Aorta (tissue), 5 donors: ENCODE results near the gene SEPTIN12. TPM values are rescaled to one million over a fixed set of nuclear protein-coding genes. Genes with fewer than 3 reads are reported as not detected.
A peak's percentile ranks its signal among the peaks of the same experiment; 100 is the strongest.

Experiments used
- ATAC-seq: fragments of 200-7000 bp; cut with Tn5 transposase; one replicate; pipeline ENCODE4 v1.9.1; 2022; ENCODE audit warnings: moderate library complexity; ENCODE audit not compliant: low FRiP score
- DNase-seq, 2 donors: peaks; one replicate each; pipeline ENCODE4 v3.0.0-alpha.2; 2020
- H3K27ac ChIP-seq, 2 donors: one replicate each; pipeline ENCODE4 v1.5.1; 2013; ENCODE audit warnings: low read length in 2 of 2, mild to moderate bottlenecking in 2 of 2, moderate library complexity in 2 of 2, control low read depth in 1 of 2, inconsistent platforms in 1 of 2, low read depth in 1 of 2
- H3K27me3 ChIP-seq, 2 donors: one replicate each; pipeline ENCODE4 v1.6.1; 2013; ENCODE audit warnings: control low read depth in 1 of 2, low read length in 1 of 2, mild to moderate bottlenecking in 1 of 2, moderate library complexity in 1 of 2; ENCODE audit not compliant: insufficient read depth in 2 of 2, control insufficient read depth in 1 of 2
- H3K36me3 ChIP-seq, 2 donors: one replicate each; pipeline ENCODE4 v1.6.1; 2013; ENCODE audit warnings: control low read depth in 1 of 2, low read length in 1 of 2, mild to moderate bottlenecking in 1 of 2; ENCODE audit not compliant: insufficient read depth in 2 of 2, control insufficient read depth in 1 of 2
- H3K4me1 ChIP-seq, 2 donors: one replicate each; pipeline ENCODE4 v1.6.1; 2013; ENCODE audit warnings: low read length in 2 of 2, control low read depth in 1 of 2, mild to moderate bottlenecking in 1 of 2, moderate library complexity in 1 of 2; ENCODE audit not compliant: insufficient read depth in 2 of 2, control insufficient read depth in 1 of 2
- H3K4me3 ChIP-seq, 2 donors: one replicate each; pipeline ENCODE4 v1.5.1; 2013; ENCODE audit warnings: low read length in 2 of 2, control low read depth in 1 of 2, mild to moderate bottlenecking in 1 of 2
- H3K9me3 ChIP-seq: one replicate; pipeline ENCODE4 v1.6.1; 2013; ENCODE audit warnings: mild to moderate bottlenecking, low read length; ENCODE audit not compliant: control insufficient read depth
- WGBS, 2 donors: extraction: QIAGEN DNeasy Blood & Tissue Kit; methylation state at CpG; one replicate each; pipeline ENCODE4 v1.1.7; 2013; 5-methylcytosine and 5-hydroxymethylcytosine counted together
- intact Hi-C, 2 donors: fragments of 100-400 bp; cut with DNase I; formaldehyde crosslinking; loops; one replicate each; pipeline versions ENCODE4 v1.14.2 to v1.15.0; 2022
- polyA plus RNA-seq, 2 donors: library from polyadenylated mRNA; stranded (reverse); fragments of 200-250 nt; gene quantifications; one replicate each; pipeline ENCODE4 v1.2.3, GENCODE V29; 2013
- total RNA-seq, 2 donors: library from RNA; stranded (reverse); fragmentation: NEBNext Ultra II Directional; extraction: Animal tissue kit (Norgen Biotek cat#: 25700); gene quantifications; one replicate each; pipeline ENCODE4 v1.2.1, GENCODE V29; 2021
- donor health status: healthy with polysubstance abuse.
- donor health status: Bipolar disorder and iron deficiency.
- donor health status: DM: no; HTN: no; CAD: no.
- donor health status: DM: no; HTN: no; CAD: no.
- donor health status: DM: yes; HTN: yes; CAD: no.

Gene SEPTIN12
- total and polyA plus RNA-seq, 4 donors: not detected

GRCh38 chr16:4778050-4778392 is 10.1 kb downstream of the SEPTIN12 start:
- H3K27ac ChIP-seq: no peak overlapping the region
- 87 to 89% methylated on average over 5 of the region's 5 CpGs for WGBS, 2 donors
- ATAC-seq: no peak

GRCh38 chr16:4777339-4778049 is 10.7 kb downstream of the SEPTIN12 start:
- ATAC-seq (no peak), DNase-seq (no peak)
- intact Hi-C loops: no loop called here
- Histone ChIP-seq H3K27me3 (no peaks in the 10 kb centered on the region), H3K9me3 (no peaks in the 10 kb centered on the region), H3K4me3 (no peak overlapping the region), H3K36me3 (no peaks in the 10 kb centered on the region), H3K27ac (no peak overlapping the region), H3K4me1 (no peaks in the 10 kb centered on the region)
- 83 to 86% methylated on average over 17 of the region's 17 CpGs for WGBS, 2 donors

More at GRCh38 chr16:4778050-4778392, 10.1 kb downstream of the SEPTIN12 start:
- Histone ChIP-seq H3K4me3 (no peak overlapping the region), H3K36me3 (no peaks in the 10 kb centered on the region), H3K27me3 (no peaks in the 10 kb centered on the region), H3K9me3 (no peaks in the 10 kb centered on the region), H3K4me1 (no peaks in the 10 kb centered on the region)
- intact Hi-C loops: no loop called here
- DNase-seq: no peak

GRCh38 chr16:4776141-4776705 is 11.9 kb downstream of the SEPTIN12 start:
- no peaks in the 10 kb centered on the region for H3K9me3 ChIP-seq
- WGBS, 2 donors: 86 to 90% methylated on average over 2 of the region's 2 CpGs
- H3K4me3 ChIP-seq: no peak overlapping the region
- intact Hi-C loops: no loop called here
- DNase-seq (no peak), ATAC-seq (no peak)
- no peaks in the 10 kb centered on the region for H3K36me3 ChIP-seq
- no peak overlapping the region for H3K27ac ChIP-seq
- H3K4me1 ChIP-seq: no peaks in the 10 kb centered on the region
- no peaks in the 10 kb centered on the region for H3K27me3 ChIP-seq

- DNase-seq (no peak), ATAC-seq (no peak)
- Histone ChIP-seq H3K9me3 (no peaks in the 10 kb centered on the region), H3K4me1 (no peaks in the 10 kb centered on the region), H3K27ac (no peak overlapping the region), H3K36me3 (no peaks in the 10 kb centered on the region), H3K27me3 (no peaks in the 10 kb centered on the region), H3K4me3 (no peak overlapping the region)
- WGBS, 2 donors: 80 to 85% methylated on average over 8 to 13 of the region's 13 CpGs
- intact Hi-C loops: no loop called here
Observed at GRCh38 chr16:4775005-4775404, 13.1 kb downstream of the SEPTIN12 start.

- no peaks in the 10 kb centered on the region for H3K4me1 ChIP-seq
- H3K36me3 ChIP-seq: no peaks in the 10 kb centered on the region
- WGBS, 2 donors: 86 to 88% methylated on average over 5 of the region's 5 CpGs
- no peak overlapping the region for H3K4me3 ChIP-seq
- no peaks in the 10 kb centered on the region for H3K9me3 ChIP-seq
- intact Hi-C loops: no loop called here
- no peak for ATAC-seq
- H3K27me3 ChIP-seq: no peaks in the 10 kb centered on the region
- no peak overlapping the region for H3K27ac ChIP-seq
- no peak for DNase-seq
Observed at GRCh38 chr16:4772351-4772750, 15.8 kb downstream of the SEPTIN12 start.

GRCh38 chr16:4771646-4772045 is 16.5 kb downstream of the SEPTIN12 start:
- DNase-seq: no peak
- no peak overlapping the region for H3K4me3 ChIP-seq
- ATAC-seq: no peak
- no peaks in the 10 kb centered on the region for H3K27me3 ChIP-seq
- intact Hi-C loops: no loop called here
- 57 to 68% methylated on average over 3 of the region's 3 CpGs for WGBS, 2 donors
- H3K36me3 ChIP-seq: no peaks in the 10 kb centered on the region
- H3K27ac ChIP-seq: no peak overlapping the region
- H3K4me1 ChIP-seq: no peaks in the 10 kb centered on the region
- no peaks in the 10 kb centered on the region for H3K9me3 ChIP-seq

GRCh38 chr16:4769306-4769638 is 18.9 kb downstream of the SEPTIN12 start:
- Histone ChIP-seq H3K9me3 (no peaks in the 10 kb centered on the region), H3K36me3 (no peaks in the 10 kb centered on the region), H3K27ac (no peak overlapping the region), H3K4me3 (no peak overlapping the region), H3K4me1 (no peaks in the 10 kb centered on the region), H3K27me3 (no peaks in the 10 kb centered on the region)
- DNase-seq (no peak), ATAC-seq (no peak)
- WGBS, 2 donors: 63 to 65% methylated on average over 7 of the region's 7 CpGs
- intact Hi-C loops: loop anchor here in 1 of 2 donors (2.0 kb wide), 2 partner anchors 34 to 188 kb away; partner anchors contain the start of gene ROGDI

GRCh38 chr16:4768549-4769305 is 19.4 kb downstream of the SEPTIN12 start:
- peak overlapping the region; percentile 56 to 73 for H3K4me3 ChIP-seq
- peak overlapping the region in 1 of 2 donors; percentile 68 for H3K27ac ChIP-seq
- peak; percentile 96 for ATAC-seq
- H3K36me3 ChIP-seq: no peaks in the 10 kb centered on the region
- peak; percentile 98 for DNase-seq
- no peaks in the 10 kb centered on the region for H3K4me1 ChIP-seq
- WGBS, 2 donors: 3 to 4% methylated on average over 48 of the region's 48 CpGs
- no peaks in the 10 kb centered on the region for H3K9me3 ChIP-seq
- intact Hi-C loops: loop anchor here in 1 of 2 donors (2.0 kb wide), 2 partner anchors 34 to 188 kb away; partner anchors contain the start of gene ROGDI
- no peaks in the 10 kb centered on the region for H3K27me3 ChIP-seq
